A549 treated with AZD9567 at 1 μM for 4 hours (cell line): ENCODE measurements around the gene OSBPL5. TPM values are rescaled to one million over a fixed set of nuclear protein-coding genes. Genes with fewer than 3 reads are reported as not detected.

Source experiments
- total RNA-seq: library from RNA; stranded (reverse); fragments of 200-300 nt; extraction: Qiagen RNA extraction; gene quantifications from 5 replicates; pipeline ENCODE4 v1.2.3, GENCODE V29; 2022; ENCODE audit not compliant: insufficient read depth

OSBPL5 gene
- total RNA-seq: 6.1 to 9.1 TPM (median 8.1 TPM) in 5 replicates

GRCh38 chr11:3165152-3165705 lies at the start of gene OSBPL5:
Gene OSBPL5, minus strand, starts transcription at chr11:3165310. Its CDS starts 36,162 bp downstream, at chr11:3129148.

GRCh38 chr11:3057069-3057963 lies 107.8 kb downstream of the OSBPL5 start, which contains the start of gene CARS1:
Gene CARS1, minus strand, starts transcription at chr11:3057423. Its CDS starts 56 bp downstream, at chr11:3057367.

Other genes starting within 250 kb of the OSBPL5 start
- 99.1 to 136 TPM (median 114 TPM) in 5 replicates for gene PHLDA2, start 235.9 kb downstream of the OSBPL5 start, total RNA-seq
- 113 to 129 TPM (median 122 TPM) in 5 replicates for gene NAP1L4, start 173.0 kb downstream of the OSBPL5 start, total RNA-seq
- gene CARS1, start 107.9 kb downstream of the OSBPL5 start, total RNA-seq: 54.6 to 74.8 TPM (median 62.0 TPM) in 5 replicates
- gene MRGPRG, start 53.5 kb upstream of the OSBPL5 start, total RNA-seq: not detected in 5 replicates
- gene MRGPRE, start 67.1 kb upstream of the OSBPL5 start, total RNA-seq: 0.10 to 0.11 TPM in 2 of 5 replicates, not detected in the others
- 15.8 to 20.8 TPM (median 19.6 TPM) in 5 replicates for gene ZNF195, start 213.8 kb upstream of the OSBPL5 start, total RNA-seq